ENCODE data around the gene STAG1.
"Not testable (repeated sequence)": the region's sequence is repeated elsewhere in the genome, so short reads cannot be mapped to it uniquely, and the experiment has no call there.

The STAG1 gene

GRCh38 chr3:136752172-136752421 lies at the start of gene STAG1:
Gene STAG1, minus strand, starts transcription at chr3:136752378. Its CDS starts 121,480 bp downstream, at chr3:136630898.
- DNase-seq: no peak

- DNase-seq: not testable (repeated sequence)
These were observed 49.0 kb upstream of the STAG1 start for GRCh38 chr3:136801146-136801545.

GRCh38 chr3:136792556-136793330 lies 40.6 kb upstream of the STAG1 start:
- no peak for DNase-seq

GRCh38 chr3:136790786-136791185 lies 38.6 kb upstream of the STAG1 start:
- DNase-seq: no peak

- no peak for DNase-seq
These were observed 37.8 kb upstream of the STAG1 start for GRCh38 chr3:136789976-136790375.

- DNase-seq: no peak
These were observed 36.0 kb upstream of the STAG1 start for GRCh38 chr3:136788154-136788553.

- no peak for DNase-seq
These were observed 35.2 kb upstream of the STAG1 start for GRCh38 chr3:136787349-136787748.

- DNase-seq: no peak
These were observed 31.6 kb upstream of the STAG1 start for GRCh38 chr3:136783708-136784191.

- DNase-seq: no peak
These were observed 28.6 kb upstream of the STAG1 start for GRCh38 chr3:136780741-136781140.

- DNase-seq: no peak
These were observed 26.7 kb upstream of the STAG1 start for GRCh38 chr3:136778865-136779264.

- DNase-seq: no peak
These were observed 20.5 kb upstream of the STAG1 start for GRCh38 chr3:136772709-136773108.

GRCh38 chr3:136758160-136759102 lies 6.3 kb upstream of the STAG1 start:
- not testable (repeated sequence) for DNase-seq

- no peak for DNase-seq
These were observed 3.0 kb upstream of the STAG1 start for GRCh38 chr3:136755192-136755591.

- DNase-seq: no peak
These were observed 1.3 kb upstream of the STAG1 start for GRCh38 chr3:136753326-136753939.

- DNase-seq: peak; percentile 97
These were observed 496 bp upstream of the STAG1 start for GRCh38 chr3:136752422-136753325.

- peak; percentile 59 for DNase-seq
These were observed 634 bp downstream of the STAG1 start for GRCh38 chr3:136751316-136752171.

- no peak for DNase-seq
These were observed 1.3 kb downstream of the STAG1 start for GRCh38 chr3:136750897-136751315.

GRCh38 chr3:136750209-136750896 lies 1.8 kb downstream of the STAG1 start:
- no peak for DNase-seq

- DNase-seq: not testable (repeated sequence)
These were observed 2.6 kb downstream of the STAG1 start for GRCh38 chr3:136749602-136750001.

- DNase-seq: no peak
These were observed 3.1 kb downstream of the STAG1 start for GRCh38 chr3:136749091-136749490.

GRCh38 chr3:136745916-136746315 lies 6.3 kb downstream of the STAG1 start:
- DNase-seq: no peak
